Measurements from ENCODE around the gene BAD.

The BAD gene

GRCh38 chr11:64303109-64304031, 18.9 kb upstream of the BAD start:
- in situ Hi-C loops (cut with MboI; ENCODE audit: low sequenced_read_pairs, unreplicated experiment) = no loop called here
- no peak for DNase-seq (ENCODE audit: low spot score)

GRCh38 chr11:64299847-64300648, 15.6 kb upstream of the BAD start, which contains the start of gene CATSPERZ:
Gene CATSPERZ, plus strand, starts transcription at chr11:64300358. Its CDS starts 53 bp downstream, at chr11:64300411.
- in situ Hi-C loops (cut with MboI; ENCODE audit: low sequenced_read_pairs, unreplicated experiment) = loop anchor here (25.0 kb wide), 1 partner anchor 313 kb away; the partner anchor contains the start of gene OTUB1
- no peak for TF ChIP-seq CTCF (IDR thresholded peaks at IDR 0.05; ENCODE audit: borderline replicate concordance, control extremely low read depth, extremely low read depth, insufficient read depth, missing control alignments)
- DNase-seq (ENCODE audit: low spot score) = no peak

More at GRCh38 chr11:64303109-64304031, 18.9 kb upstream of the BAD start:
- TF ChIP-seq CTCF (IDR thresholded peaks at IDR 0.05; ENCODE audit: borderline replicate concordance, control extremely low read depth, extremely low read depth, insufficient read depth, missing control alignments) = no peak

GRCh38 chr11:64298966-64299846, 14.7 kb upstream of the BAD start:
- DNase-seq (ENCODE audit: low spot score) = no peak
- in situ Hi-C loops (cut with MboI; ENCODE audit: low sequenced_read_pairs, unreplicated experiment) = loop anchor here (25.0 kb wide), 1 partner anchor 312 kb away; the partner anchor contains the start of gene OTUB1
- TF ChIP-seq CTCF (IDR thresholded peaks at IDR 0.05; ENCODE audit: borderline replicate concordance, control extremely low read depth, extremely low read depth, insufficient read depth, missing control alignments) = no peak

- DNase-seq (ENCODE audit: low spot score) = no peak
- TF ChIP-seq CTCF (IDR thresholded peaks at IDR 0.05; ENCODE audit: borderline replicate concordance, control extremely low read depth, extremely low read depth, insufficient read depth, missing control alignments) = no peak
- in situ Hi-C loops (cut with MboI; ENCODE audit: low sequenced_read_pairs, unreplicated experiment) = loop anchor here (25.0 kb wide), 1 partner anchor 311 kb away; the partner anchor contains the start of gene OTUB1
Measured at GRCh38 chr11:64297699-64298358, 13.4 kb upstream of the BAD start.

- no peak for DNase-seq (ENCODE audit: low spot score)
- in situ Hi-C loops (cut with MboI; ENCODE audit: low sequenced_read_pairs, unreplicated experiment) = loop anchor here (25.0 kb wide), 1 partner anchor 310 kb away; the partner anchor contains the start of gene OTUB1
- TF ChIP-seq CTCF (IDR thresholded peaks at IDR 0.05; ENCODE audit: borderline replicate concordance, control extremely low read depth, extremely low read depth, insufficient read depth, missing control alignments) = no peak
Measured at GRCh38 chr11:64296830-64297698, 12.6 kb upstream of the BAD start.

Measured in GM13976 (cell line).